ENCODE measurements around the gene RSPO4.

DNA sequence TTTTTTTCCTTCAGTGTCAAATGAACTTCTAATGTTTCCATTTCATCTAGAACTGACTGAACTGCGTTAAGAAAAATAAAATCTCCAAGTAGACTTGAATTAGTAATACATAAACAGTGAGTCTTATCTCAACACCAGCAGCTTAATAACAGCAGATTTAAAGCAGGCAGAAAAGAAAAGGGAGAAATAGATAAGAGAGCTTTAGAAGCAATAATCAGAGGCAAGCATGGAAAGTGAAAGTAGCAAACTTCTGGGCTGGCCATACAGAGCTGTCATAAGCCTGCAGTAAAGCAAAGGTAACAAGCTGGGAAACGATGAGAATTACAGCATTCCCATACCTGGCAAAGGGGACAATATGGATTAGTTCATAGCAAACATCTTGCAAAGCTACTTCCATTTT is 69.1 kb downstream of the RSPO4 start:
- no peak for TF ChIP-seq POLR2A (IDR thresholded peaks at IDR 0.05)
- TF ChIP-seq, protein P1, sequence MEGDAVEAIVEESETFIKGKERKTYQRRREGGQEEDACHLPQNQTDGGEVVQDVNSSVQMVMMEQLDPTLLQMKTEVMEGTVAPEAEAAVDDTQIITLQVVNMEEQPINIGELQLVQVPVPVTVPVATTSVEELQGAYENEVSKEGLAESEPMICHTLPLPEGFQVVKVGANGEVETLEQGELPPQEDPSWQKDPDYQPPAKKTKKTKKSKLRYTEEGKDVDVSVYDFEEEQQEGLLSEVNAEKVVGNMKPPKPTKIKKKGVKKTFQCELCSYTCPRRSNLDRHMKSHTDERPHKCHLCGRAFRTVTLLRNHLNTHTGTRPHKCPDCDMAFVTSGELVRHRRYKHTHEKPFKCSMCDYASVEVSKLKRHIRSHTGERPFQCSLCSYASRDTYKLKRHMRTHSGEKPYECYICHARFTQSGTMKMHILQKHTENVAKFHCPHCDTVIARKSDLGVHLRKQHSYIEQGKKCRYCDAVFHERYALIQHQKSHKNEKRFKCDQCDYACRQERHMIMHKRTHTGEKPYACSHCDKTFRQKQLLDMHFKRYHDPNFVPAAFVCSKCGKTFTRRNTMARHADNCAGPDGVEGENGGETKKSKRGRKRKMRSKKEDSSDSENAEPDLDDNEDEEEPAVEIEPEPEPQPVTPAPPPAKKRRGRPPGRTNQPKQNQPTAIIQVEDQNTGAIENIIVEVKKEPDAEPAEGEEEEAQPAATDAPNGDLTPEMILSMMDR (IDR thresholded peaks at IDR 0.05), result no peak

All from sigmoid colon (tissue), 3 donors.